Esophagus (tissue), 2 donors: ENCODE measurements around the gene SLC29A3. TPM values are rescaled to one million over a fixed set of nuclear protein-coding genes. Genes with fewer than 3 reads are reported as not detected.

ENCODE experiments used
- H3K27ac ChIP-seq, 2 donors: one replicate each; pipeline ENCODE4 v1.5.1; 2013; ENCODE audit warnings: low read depth in 2 of 2, mild to moderate bottlenecking in 2 of 2, inconsistent platforms in 1 of 2, low read length in 1 of 2, moderate library complexity in 1 of 2
- H3K27me3 ChIP-seq, 2 donors: one replicate each; pipeline ENCODE4 v1.6.1; 2013; ENCODE audit warnings: low read length in 2 of 2, control low read depth in 1 of 2, mild to moderate bottlenecking in 1 of 2; ENCODE audit not compliant: insufficient read depth in 2 of 2, control insufficient read depth in 1 of 2
- H3K36me3 ChIP-seq, 2 donors: one replicate each; pipeline ENCODE4 v1.6.1; 2013; ENCODE audit warnings: low read length in 1 of 2; ENCODE audit not compliant: control insufficient read depth in 2 of 2, insufficient read depth in 2 of 2
- H3K4me1 ChIP-seq, 2 donors: one replicate each; pipeline ENCODE4 v1.6.1; 2013; ENCODE audit warnings: low read length in 1 of 2; ENCODE audit not compliant: control insufficient read depth in 2 of 2, insufficient read depth in 2 of 2
- H3K4me3 ChIP-seq, 2 donors: one replicate each; pipeline ENCODE4 v1.5.1; 2013; ENCODE audit warnings: low read length in 2 of 2, mild to moderate bottlenecking in 2 of 2, low read depth in 1 of 2, moderate library complexity in 1 of 2
- H3K9me3 ChIP-seq, 2 donors: one replicate each; pipeline ENCODE4 v1.6.1; 2013; ENCODE audit warnings: mild to moderate bottlenecking in 2 of 2, low read depth in 1 of 2, low read length in 1 of 2, moderate library complexity in 1 of 2; ENCODE audit not compliant: control insufficient read depth in 2 of 2, insufficient read depth in 1 of 2
- WGBS, 2 donors: extraction: QIAGEN DNeasy Blood & Tissue Kit; methylation state at CpG; one replicate each; pipeline ENCODE4 v1.1.7; 2013; 5-methylcytosine and 5-hydroxymethylcytosine counted together
- polyA plus RNA-seq, 2 donors: library from polyadenylated mRNA; stranded (reverse); fragments of 200-250 nt; gene quantifications; one replicate each; pipeline ENCODE4 v1.2.3, GENCODE V29; 2013
- donor health status: healthy with polysubstance abuse.
- donor health status: Bipolar disorder and iron deficiency.

Gene SLC29A3
- polyA plus RNA-seq, 2 donors = 1.3 to 1.9 TPM

GRCh38 chr10:71392292-71392691 is 73.2 kb downstream of the SLC29A3 start:
- no peaks in the 10 kb centered on the region for H3K36me3 ChIP-seq
- H3K4me1 ChIP-seq = peaks cover 0 to 5% of the 10 kb centered on the region in 2 donors
- no peaks in the 10 kb centered on the region for H3K9me3 ChIP-seq
- no peak overlapping the region for H3K27ac ChIP-seq
- 15 to 17% methylated on average over 1 of the region's 1 CpG for WGBS, 2 donors
- no peak overlapping the region for H3K4me3 ChIP-seq
- no peaks in the 10 kb centered on the region for H3K27me3 ChIP-seq

- Histone ChIP-seq H3K27ac (no peak overlapping the region), H3K27me3 (peaks cover 0 to 4% of the 10 kb centered on the region in 2 donors), H3K4me1 (peaks cover 0 to 12% of the 10 kb centered on the region in 2 donors), H3K4me3 (no peak overlapping the region), H3K9me3 (no peaks in the 10 kb centered on the region), H3K36me3 (no peaks in the 10 kb centered on the region)
- 80 to 81% methylated on average over 16 of the region's 16 CpGs for WGBS, 2 donors
Measured at GRCh38 chr10:71392791-71393781, 74.0 kb downstream of the SLC29A3 start.

GRCh38 chr10:71393841-71394475 is 74.9 kb downstream of the SLC29A3 start:
- no peak overlapping the region for H3K27ac ChIP-seq
- H3K4me1 ChIP-seq = peaks cover 0 to 14% of the 10 kb centered on the region in 2 donors
- no peaks in the 10 kb centered on the region for H3K9me3 ChIP-seq
- H3K4me3 ChIP-seq = no peak overlapping the region
- H3K27me3 ChIP-seq = peaks cover 0 to 7% of the 10 kb centered on the region in 2 donors
- WGBS, 2 donors = 90 to 92% methylated on average over 8 of the region's 8 CpGs
- H3K36me3 ChIP-seq = no peaks in the 10 kb centered on the region

GRCh38 chr10:71394926-71395562 is 76.0 kb downstream of the SLC29A3 start:
- no peaks in the 10 kb centered on the region for H3K9me3 ChIP-seq
- peaks cover 0 to 14% of the 10 kb centered on the region in 2 donors for H3K4me1 ChIP-seq
- H3K4me3 ChIP-seq = no peak overlapping the region
- H3K27me3 ChIP-seq = peaks cover 0 to 7% of the 10 kb centered on the region in 2 donors
- H3K36me3 ChIP-seq = no peaks in the 10 kb centered on the region
- no peak overlapping the region for H3K27ac ChIP-seq
- WGBS, 2 donors = 92 to 93% methylated on average over 11 of the region's 11 CpGs

GRCh38 chr10:71395621-71396020 is 76.6 kb downstream of the SLC29A3 start:
- peaks cover 0 to 7% of the 10 kb centered on the region in 2 donors for H3K27me3 ChIP-seq
- H3K4me1 ChIP-seq = peaks cover 0 to 14% of the 10 kb centered on the region in 2 donors
- H3K36me3 ChIP-seq = no peaks in the 10 kb centered on the region
- no peaks in the 10 kb centered on the region for H3K9me3 ChIP-seq
- no peak overlapping the region for H3K4me3 ChIP-seq
- 90 to 91% methylated on average over 4 of the region's 4 CpGs for WGBS, 2 donors
- no peak overlapping the region for H3K27ac ChIP-seq

GRCh38 chr10:71396084-71396710 is 77.1 kb downstream of the SLC29A3 start:
- H3K9me3 ChIP-seq = no peaks in the 10 kb centered on the region
- peaks cover 0 to 14% of the 10 kb centered on the region in 2 donors for H3K4me1 ChIP-seq
- H3K4me3 ChIP-seq = peak overlapping the region; percentile 36 to 42
- H3K27ac ChIP-seq = no peak overlapping the region
- 19 to 23% methylated on average over 39 to 46 of the region's 46 CpGs for WGBS, 2 donors
- no peaks in the 10 kb centered on the region for H3K36me3 ChIP-seq
- peaks cover 0 to 7% of the 10 kb centered on the region in 2 donors for H3K27me3 ChIP-seq

GRCh38 chr10:71396711-71397295 is 77.7 kb downstream of the SLC29A3 start, which contains the start of gene CDH23:
CDH23 (plus strand) TSS chr10:71396920; CDS start chr10:71439832, 42,912 bp downstream.
- peaks cover 0 to 7% of the 10 kb centered on the region in 2 donors for H3K27me3 ChIP-seq
- peak within 1 kb of the TSS; percentile 36 to 42 for H3K4me3 ChIP-seq
- H3K36me3 ChIP-seq = no peaks in the 10 kb centered on the region
- H3K4me1 ChIP-seq = peaks cover 0 to 14% of the 10 kb centered on the region in 2 donors
- H3K9me3 ChIP-seq = no peaks in the 10 kb centered on the region
- H3K27ac ChIP-seq = no peak within 1 kb of the TSS
- WGBS, 2 donors = 2 to 4% methylated on average over 35 to 91 of the region's 91 CpGs

GRCh38 chr10:71397296-71398212 is 78.5 kb downstream of the SLC29A3 start:
- H3K4me1 ChIP-seq = peaks cover 0 to 14% of the 10 kb centered on the region in 2 donors
- no peaks in the 10 kb centered on the region for H3K9me3 ChIP-seq
- peak overlapping the region; percentile 31 to 42 for H3K4me3 ChIP-seq
- WGBS, 2 donors = 2 to 4% methylated on average over 66 to 82 of the region's 82 CpGs
- H3K27ac ChIP-seq = no peak overlapping the region
- H3K27me3 ChIP-seq = peaks cover 0 to 7% of the 10 kb centered on the region in 2 donors
- no peaks in the 10 kb centered on the region for H3K36me3 ChIP-seq
